Esophagus muscularis mucosa (tissue), 4 donors: ENCODE data around the gene C4BPB. TPM values are rescaled to one million over a fixed set of nuclear protein-coding genes. Genes with fewer than 3 reads are reported as not detected.

Experiments used
- DNase-seq: peaks from one replicate; pipeline ENCODE4 v3.0.0-alpha.2; 2017; ENCODE audit errors: extremely low spot score
- H3K27ac ChIP-seq, 4 donors: fragments of 200-600 bp; sonication (generic); replicated peaks in 1 of 4; 1 replicate in 3 of 4; 2 replicates in 1 of 4; pipeline ENCODE4 v1.5.1; 2016 to 2019; ENCODE audit warnings: mild to moderate bottlenecking in 1 of 4
- H3K27me3 ChIP-seq, 4 donors: fragments of 200-600 bp; sonication (generic); one replicate each; pipeline versions ENCODE4 v1.5.1 to v1.6.0; 2016 to 2019
- H3K36me3 ChIP-seq, 4 donors: fragments of 200-600 bp; sonication (generic); one replicate each; pipeline ENCODE4 v1.5.1; 2016 to 2019
- H3K4me1 ChIP-seq, 4 donors: fragments of 200-600 bp; sonication (generic); one replicate each; pipeline ENCODE4 v1.5.1; 2016 to 2019
- H3K4me3 ChIP-seq, 4 donors: fragments of 200-600 bp; sonication (generic); 1 replicate in 2 of 4; 2 replicates in 2 of 4; pipeline ENCODE4 v1.5.1; 2016 to 2019; ENCODE audit warnings: mild to moderate bottlenecking in 4 of 4, moderate library complexity in 1 of 4
- H3K9me3 ChIP-seq, 4 donors: fragments of 200-600 bp; sonication (generic); 1 replicate in 3 of 4; 2 replicates in 1 of 4; pipeline ENCODE4 v1.5.1; 2016 to 2019
- EP300 ChIP-seq: sonication (generic); formaldehyde crosslinking; IDR thresholded peaks from one replicate; pipeline ENCODE4 v1.6.1; 2017; ENCODE audit warnings: antibody characterized with exemption
- POLR2A ChIP-seq: fragments of 450-650 bp; IDR thresholded peaks from one replicate; pipeline ENCODE4 v1.6.1; 2017; ENCODE audit warnings: antibody characterized with exemption, moderate library complexity, mild to moderate bottlenecking, low read depth
- POLR2AphosphoS5 ChIP-seq, 2 donors: sonication (generic); formaldehyde crosslinking; IDR thresholded peaks; one replicate each; pipeline ENCODE4 v1.6.1; 2017; ENCODE audit warnings: antibody characterized with exemption in 2 of 2
- WGBS: methylation state at CpG from one replicate; pipeline ENCODE4 v1.1.5; 2018; 5-methylcytosine and 5-hydroxymethylcytosine counted together
- intact Hi-C: fragments of 100-400 bp; cut with DNase I; formaldehyde crosslinking; loops from one replicate; pipeline ENCODE4 v1.15.1; 2023
- total RNA-seq, 4 donors: library from RNA; depleted of rRNA; stranded (reverse); fragments of >200 nt; gene quantifications; one replicate each; pipeline versions ENCODE4 v1.1.0 to v1.2.1, GENCODE V29; 2016
- TF ChIP-seq, protein P1 (sequence below), 3 experiments: fragments of 200-600 bp in 2 of 3; fragments of 450-650 bp in 1 of 3; sonication (generic) in 2 of 3; IDR thresholded peaks; one replicate each; pipeline ENCODE4 v1.5.1; 2017 to 2019; ENCODE audit warnings: antibody characterized with exemption in 3 of 3, mild to moderate bottlenecking in 2 of 3, moderate library complexity in 1 of 3

Gene C4BPB
- total RNA-seq, 4 donors from 2014 or later: 0.34 to 1.7 (median 0.50) TPM; not detected in 1

DNA sequence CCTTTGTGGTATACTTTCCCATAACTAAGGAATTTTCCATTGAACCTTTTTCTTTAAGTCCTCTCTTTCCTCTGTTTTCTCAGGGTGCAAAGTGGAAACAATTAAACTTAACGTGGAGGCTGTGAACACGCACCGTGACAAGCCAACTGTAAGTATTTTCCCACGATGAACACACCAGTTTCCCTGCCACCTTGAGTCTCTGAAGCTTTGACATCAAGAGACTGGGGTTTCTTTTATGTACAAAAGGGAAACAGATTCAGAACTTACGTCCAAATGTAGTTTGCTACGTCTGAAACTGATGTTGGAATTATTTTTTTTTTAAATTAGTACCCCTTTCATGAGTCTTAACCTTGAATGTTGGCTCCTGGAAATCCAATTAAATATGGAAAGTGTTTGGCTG is 17.2 kb upstream of the C4BPB start:
- no peak overlapping the region for H3K4me3 ChIP-seq
- no peak overlapping the region for H3K27ac ChIP-seq
- H3K36me3 ChIP-seq: peaks cover 24 to 89% (median 66%) of the 10 kb centered on the region in 4 donors
- no peak for DNase-seq
- H3K4me1 ChIP-seq: peaks cover 0 to 19% (median 0%) of the 10 kb centered on the region in 4 donors
- WGBS: 94% methylated on average over 6 of the region's 6 CpGs
- TF ChIP-seq POLR2AphosphoS5 (IDR thresholded peaks at IDR 0.05) (no peak), POLR2A (no peak), EP300 (no peak)
- TF ChIP-seq, protein P1, sequence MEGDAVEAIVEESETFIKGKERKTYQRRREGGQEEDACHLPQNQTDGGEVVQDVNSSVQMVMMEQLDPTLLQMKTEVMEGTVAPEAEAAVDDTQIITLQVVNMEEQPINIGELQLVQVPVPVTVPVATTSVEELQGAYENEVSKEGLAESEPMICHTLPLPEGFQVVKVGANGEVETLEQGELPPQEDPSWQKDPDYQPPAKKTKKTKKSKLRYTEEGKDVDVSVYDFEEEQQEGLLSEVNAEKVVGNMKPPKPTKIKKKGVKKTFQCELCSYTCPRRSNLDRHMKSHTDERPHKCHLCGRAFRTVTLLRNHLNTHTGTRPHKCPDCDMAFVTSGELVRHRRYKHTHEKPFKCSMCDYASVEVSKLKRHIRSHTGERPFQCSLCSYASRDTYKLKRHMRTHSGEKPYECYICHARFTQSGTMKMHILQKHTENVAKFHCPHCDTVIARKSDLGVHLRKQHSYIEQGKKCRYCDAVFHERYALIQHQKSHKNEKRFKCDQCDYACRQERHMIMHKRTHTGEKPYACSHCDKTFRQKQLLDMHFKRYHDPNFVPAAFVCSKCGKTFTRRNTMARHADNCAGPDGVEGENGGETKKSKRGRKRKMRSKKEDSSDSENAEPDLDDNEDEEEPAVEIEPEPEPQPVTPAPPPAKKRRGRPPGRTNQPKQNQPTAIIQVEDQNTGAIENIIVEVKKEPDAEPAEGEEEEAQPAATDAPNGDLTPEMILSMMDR (IDR thresholded peaks at IDR 0.05): no peak
- no peaks in the 10 kb centered on the region for H3K9me3 ChIP-seq
- intact Hi-C loops: loop anchor here (10.0 kb wide), 1 partner anchor 337 kb away; no protein-coding TSS in a partner anchor
- no peaks in the 10 kb centered on the region for H3K27me3 ChIP-seq

DNA sequence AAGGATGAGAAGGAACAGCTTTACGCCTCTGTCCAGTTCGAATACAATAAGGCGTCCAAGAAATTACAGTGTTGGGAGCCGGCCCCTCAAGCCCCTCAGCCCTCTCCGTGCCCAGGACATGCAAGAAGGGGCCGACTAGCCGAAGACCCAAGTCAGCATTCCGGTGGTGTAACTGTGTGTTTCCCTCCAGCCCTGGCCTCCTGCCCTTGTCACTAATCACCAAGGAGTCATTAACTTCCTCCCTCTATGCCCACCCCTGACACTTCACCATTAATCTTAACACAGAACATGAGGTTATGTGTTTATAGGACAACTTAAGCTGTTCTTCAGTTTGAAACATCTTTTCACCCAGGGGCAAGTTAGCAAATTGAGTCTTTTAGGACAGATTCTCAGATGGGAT is 16.4 kb upstream of the C4BPB start:
- peaks cover 22 to 88% (median 59%) of the 10 kb centered on the region in 4 donors for H3K36me3 ChIP-seq
- 64% methylated on average over 8 of the region's 8 CpGs for WGBS
- intact Hi-C loops: loop anchor here (10.0 kb wide), 1 partner anchor 337 kb away; no protein-coding TSS in a partner anchor

GRCh38 chr1:207073906-207074820 is 14.5 kb upstream of the C4BPB start:
- DNase-seq: no peak
- no peaks in the 10 kb centered on the region for H3K9me3 ChIP-seq
- H3K4me1 ChIP-seq: peaks cover 0 to 36% (median 5%) of the 10 kb centered on the region in 4 donors
- intact Hi-C loops: loop anchor here (10.0 kb wide), 1 partner anchor 339 kb away; no protein-coding TSS in a partner anchor
- 83% methylated on average over 4 of the region's 4 CpGs for whole genome bisulfite sequencing
- H3K4me3 ChIP-seq: no peak overlapping the region
- H3K36me3 ChIP-seq: peaks cover 19 to 78% (median 43%) of the 10 kb centered on the region in 4 donors
- H3K27ac ChIP-seq: no peak overlapping the region
- TF ChIP-seq POLR2AphosphoS5 (IDR thresholded peaks at IDR 0.05) (no peak), EP300 (no peak), POLR2A (no peak)
- TF ChIP-seq, protein P1 (IDR thresholded peaks at IDR 0.05): no peak
- H3K27me3 ChIP-seq: no peaks in the 10 kb centered on the region

More for the DNA sequence above, 16.4 kb upstream of the C4BPB start:
- no peak for DNase-seq
- H3K4me3 ChIP-seq: no peak overlapping the region
- no peak overlapping the region for H3K27ac ChIP-seq
- peaks cover 0 to 27% (median 2%) of the 10 kb centered on the region in 4 donors for H3K4me1 ChIP-seq
- no peaks in the 10 kb centered on the region for H3K9me3 ChIP-seq
- no peaks in the 10 kb centered on the region for H3K27me3 ChIP-seq
- TF ChIP-seq, protein P1 (IDR thresholded peaks at IDR 0.05): no peak
- no peak for TF ChIP-seq POLR2AphosphoS5 (IDR thresholded peaks at IDR 0.05)
- TF ChIP-seq EP300: no peak
- no peak for TF ChIP-seq POLR2A

- no peak for DNase-seq
- 76% methylated on average over 5 of the region's 5 CpGs for WGBS
- peaks cover 9 to 68% (median 29%) of the 10 kb centered on the region in 4 donors for H3K36me3 ChIP-seq
- H3K4me1 ChIP-seq: peaks cover 0 to 30% (median 5%) of the 10 kb centered on the region in 4 donors
- H3K27me3 ChIP-seq: no peaks in the 10 kb centered on the region
- no peaks in the 10 kb centered on the region for H3K9me3 ChIP-seq
- no peak overlapping the region for H3K27ac ChIP-seq
- TF ChIP-seq POLR2A: no peak
- no peak for TF ChIP-seq EP300
- no peak overlapping the region for H3K4me3 ChIP-seq
- intact Hi-C loops: loop anchor here (2.0 to 10.0 kb wide), 3 partner anchors 26 to 342 kb away; partner anchors contain the start of gene YOD1
Observed at GRCh38 chr1:207076181-207076955, 12.3 kb upstream of the C4BPB start.
